ENCODE results near the gene SLC15A2.

DNA sequence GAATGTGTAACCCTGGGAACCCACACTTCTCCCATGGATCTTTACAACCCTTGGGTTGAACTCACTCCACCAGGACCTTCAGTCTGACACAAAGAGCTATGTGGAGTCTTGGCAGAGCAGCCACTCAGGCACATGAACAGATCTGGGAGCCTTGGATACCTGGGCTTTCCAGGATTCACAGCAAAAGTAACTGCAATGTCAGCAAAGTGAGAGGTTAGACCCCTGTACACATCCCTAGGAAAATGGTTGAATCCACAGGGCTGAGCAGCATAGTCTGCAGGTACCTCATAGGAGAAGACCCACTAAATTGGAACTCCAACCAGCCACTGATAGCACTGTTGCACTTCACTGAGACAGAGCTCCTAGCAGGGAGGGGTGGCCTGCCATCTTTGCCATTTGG, 68.2 kb downstream of the SLC15A2 start:
- TF ChIP-seq, protein P1, sequence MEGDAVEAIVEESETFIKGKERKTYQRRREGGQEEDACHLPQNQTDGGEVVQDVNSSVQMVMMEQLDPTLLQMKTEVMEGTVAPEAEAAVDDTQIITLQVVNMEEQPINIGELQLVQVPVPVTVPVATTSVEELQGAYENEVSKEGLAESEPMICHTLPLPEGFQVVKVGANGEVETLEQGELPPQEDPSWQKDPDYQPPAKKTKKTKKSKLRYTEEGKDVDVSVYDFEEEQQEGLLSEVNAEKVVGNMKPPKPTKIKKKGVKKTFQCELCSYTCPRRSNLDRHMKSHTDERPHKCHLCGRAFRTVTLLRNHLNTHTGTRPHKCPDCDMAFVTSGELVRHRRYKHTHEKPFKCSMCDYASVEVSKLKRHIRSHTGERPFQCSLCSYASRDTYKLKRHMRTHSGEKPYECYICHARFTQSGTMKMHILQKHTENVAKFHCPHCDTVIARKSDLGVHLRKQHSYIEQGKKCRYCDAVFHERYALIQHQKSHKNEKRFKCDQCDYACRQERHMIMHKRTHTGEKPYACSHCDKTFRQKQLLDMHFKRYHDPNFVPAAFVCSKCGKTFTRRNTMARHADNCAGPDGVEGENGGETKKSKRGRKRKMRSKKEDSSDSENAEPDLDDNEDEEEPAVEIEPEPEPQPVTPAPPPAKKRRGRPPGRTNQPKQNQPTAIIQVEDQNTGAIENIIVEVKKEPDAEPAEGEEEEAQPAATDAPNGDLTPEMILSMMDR (IDR thresholded peaks at IDR 0.05) = no peak
- TF ChIP-seq ZFX (IDR thresholded peaks at IDR 0.05; ENCODE audit: borderline replicate concordance) = no peak

Measured in 22Rv1 (cell line).